Stimulated activated CD4-positive, alpha-beta T cell treated with anti-CD3 and anti-CD28 coated beads, Interleukin-4, amount 100 ng/mL, for 24 hours (primary cell): Measurements from ENCODE around the gene HRH1.
"Not testable (repeated sequence)": the region's sequence is repeated elsewhere in the genome, so short reads cannot be mapped to it uniquely, and the experiment has no call there.

ENCODE experiments used
- DNase-seq: peaks from one replicate; pipeline ENCODE4 v3.0.0-alpha.2; 2020

The HRH1 gene

DNA sequence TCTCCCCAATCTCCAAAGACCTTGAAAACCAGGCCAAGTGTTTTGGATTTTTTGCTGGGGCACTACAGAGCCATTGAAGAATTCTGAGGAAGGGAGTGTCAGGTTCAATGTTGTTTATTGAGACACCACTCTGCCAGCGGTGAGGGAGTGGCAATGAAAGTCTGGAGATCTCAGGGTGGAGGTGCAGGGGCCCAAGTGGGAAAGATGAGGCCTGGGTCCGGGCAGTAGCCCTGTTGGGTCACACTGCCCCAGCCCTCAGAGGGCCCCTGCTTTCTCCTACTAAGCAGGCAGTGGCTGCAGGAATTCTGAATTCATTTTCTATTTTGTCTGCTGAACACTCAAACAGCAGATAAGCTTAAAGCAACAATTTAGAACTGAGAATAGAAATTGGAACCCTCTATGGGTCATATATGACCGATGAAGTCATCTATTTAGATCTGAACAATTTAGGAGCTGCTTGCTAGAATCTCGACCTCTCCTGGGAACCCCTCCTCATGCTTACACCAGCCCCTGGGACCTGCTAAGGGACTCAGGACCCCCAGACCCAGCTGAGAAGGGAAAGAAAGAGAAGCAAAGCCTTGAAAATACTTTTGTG, 17.9 kb downstream of the HRH1 start:
- DNase-seq, result no peak

DNA sequence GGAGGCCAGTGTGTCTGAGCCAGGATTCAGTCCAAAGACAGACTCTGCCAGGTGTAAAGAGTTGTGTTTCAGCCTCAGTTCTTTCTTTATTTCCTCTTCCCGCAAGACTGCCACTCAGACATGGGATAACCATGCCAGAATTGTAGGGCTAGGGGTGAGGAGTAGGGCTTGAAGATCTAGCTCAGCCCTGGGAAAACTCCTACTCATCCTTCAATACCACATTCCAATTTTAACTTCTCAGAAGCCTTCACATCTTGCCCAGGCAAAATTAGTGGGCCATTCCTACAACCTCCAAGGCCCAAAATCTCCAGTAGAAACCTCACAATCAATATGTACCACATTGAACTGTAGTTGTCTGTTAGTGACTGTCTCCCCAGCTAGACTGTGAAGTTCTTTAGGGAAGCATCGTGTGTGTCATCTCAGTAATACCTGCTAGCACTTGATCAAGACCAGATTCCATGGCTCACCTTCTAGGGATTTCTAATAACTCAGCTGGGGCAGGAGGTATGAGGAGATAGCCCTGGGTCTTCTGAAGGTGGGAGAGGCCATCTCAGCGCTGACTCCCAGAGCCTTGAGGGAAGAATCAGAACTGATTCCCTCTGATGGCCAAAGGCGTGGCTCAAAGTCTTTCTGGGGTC, 19.7 kb downstream of the HRH1 start:
- DNase-seq, result no peak

DNA sequence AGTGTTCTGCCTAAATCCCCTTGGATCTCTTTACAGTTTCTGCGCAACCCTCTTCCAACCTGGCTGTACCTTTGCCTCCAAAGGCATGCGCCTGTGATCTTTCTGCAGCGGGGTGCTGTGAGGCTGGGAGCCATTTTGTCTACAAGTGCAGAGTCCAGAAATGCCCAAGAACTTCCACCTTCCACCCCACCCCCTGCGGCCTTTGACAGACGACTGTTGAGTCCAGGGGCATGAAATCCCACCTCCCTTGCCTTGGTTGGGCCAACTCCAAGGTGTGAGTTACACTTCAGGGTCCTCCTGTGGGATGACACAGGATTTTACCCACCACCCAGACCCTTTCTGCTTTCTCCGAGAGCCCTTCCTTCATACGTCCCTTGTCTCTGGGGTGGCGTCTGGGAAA, 24.1 kb downstream of the HRH1 start:
- DNase-seq, result no peak

DNA sequence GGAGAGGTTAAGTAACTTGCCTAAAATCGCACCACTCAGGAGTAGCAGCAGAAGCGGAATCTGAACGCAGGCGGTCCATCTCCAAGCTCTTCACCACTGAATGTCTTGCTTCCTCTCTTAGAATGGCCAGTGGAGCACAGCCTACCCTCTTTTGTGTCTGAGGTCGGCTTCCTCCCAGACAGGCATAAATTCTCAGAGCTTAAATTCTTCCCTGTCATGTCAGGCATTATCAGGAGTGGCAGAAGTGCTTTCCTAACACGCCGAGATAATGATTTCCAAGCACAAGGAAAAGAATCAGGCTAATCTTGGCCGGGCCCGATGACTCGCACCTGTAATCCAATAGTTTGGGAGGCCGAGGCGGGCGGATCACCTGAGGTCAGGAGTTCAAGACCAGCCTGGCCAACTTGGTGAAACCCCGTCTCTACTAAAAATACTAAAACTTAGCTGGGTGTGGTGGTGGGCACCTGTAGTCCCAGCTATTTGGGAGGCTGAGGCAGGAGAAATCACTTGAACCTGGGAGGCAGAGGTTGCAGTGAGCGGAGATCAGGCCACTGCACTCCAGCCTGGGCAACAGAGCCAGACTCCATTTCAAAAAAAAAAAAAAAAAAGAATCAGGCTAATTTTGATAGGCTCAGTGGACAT, 30.2 kb downstream of the HRH1 start:
- not testable (repeated sequence) for DNase-seq

DNA sequence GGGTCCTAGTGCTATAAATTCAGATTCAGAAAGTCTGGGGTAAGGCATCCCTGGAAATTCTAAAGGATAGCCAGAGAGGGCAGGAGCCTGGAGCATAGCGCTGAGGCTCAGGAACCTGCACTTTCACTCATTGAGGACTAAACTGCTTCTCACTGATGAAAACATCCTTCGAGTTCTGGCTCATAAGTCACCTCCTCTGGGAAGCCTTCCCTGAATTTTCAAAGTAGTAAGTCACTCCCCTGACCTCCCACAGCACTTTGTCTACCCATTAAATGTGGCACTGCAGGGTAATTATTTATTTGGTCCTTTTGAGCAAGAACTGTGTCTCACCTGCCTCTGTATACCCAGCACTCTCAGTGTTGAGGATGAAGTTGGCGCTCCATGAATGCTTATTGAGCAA, 30.9 kb downstream of the HRH1 start:
- DNase-seq, result no peak

DNA sequence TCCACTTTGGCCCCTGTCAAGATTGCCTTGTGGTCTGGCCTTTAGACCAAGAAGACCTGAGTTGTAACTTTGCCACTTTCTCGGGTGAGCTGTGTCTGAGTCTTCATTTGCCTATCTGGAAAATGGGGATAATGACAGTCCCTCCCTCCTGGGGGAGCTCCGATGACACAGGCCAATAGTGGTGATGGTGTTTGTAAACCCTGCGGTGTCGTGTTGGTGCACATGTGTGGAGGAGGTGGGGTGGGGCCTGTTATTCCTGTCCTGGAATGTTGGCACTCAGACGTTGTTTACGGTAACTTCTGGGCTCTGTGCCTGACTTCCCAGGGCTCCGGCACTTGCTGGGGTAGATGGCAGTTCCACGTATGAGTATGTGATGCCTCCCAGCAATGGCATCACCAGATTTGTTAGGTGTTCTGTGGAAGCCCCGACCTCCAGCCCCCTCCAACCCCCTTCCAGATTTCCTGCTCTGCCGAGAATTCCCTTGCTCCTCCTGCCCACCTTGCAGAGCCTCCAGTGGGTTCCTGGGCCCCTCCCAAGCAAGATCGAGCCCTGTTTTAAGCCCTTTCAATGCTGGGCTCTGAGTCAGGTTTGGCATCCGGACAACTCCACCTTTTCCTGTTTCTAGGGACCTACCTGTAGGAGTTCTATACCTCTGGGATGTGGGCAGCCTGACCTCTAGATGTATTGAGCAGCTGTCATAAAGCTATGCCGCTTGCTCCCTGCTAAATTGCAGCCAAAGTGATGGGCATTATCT, 31.4 kb downstream of the HRH1 start:
- DNase-seq, result no peak

DNA sequence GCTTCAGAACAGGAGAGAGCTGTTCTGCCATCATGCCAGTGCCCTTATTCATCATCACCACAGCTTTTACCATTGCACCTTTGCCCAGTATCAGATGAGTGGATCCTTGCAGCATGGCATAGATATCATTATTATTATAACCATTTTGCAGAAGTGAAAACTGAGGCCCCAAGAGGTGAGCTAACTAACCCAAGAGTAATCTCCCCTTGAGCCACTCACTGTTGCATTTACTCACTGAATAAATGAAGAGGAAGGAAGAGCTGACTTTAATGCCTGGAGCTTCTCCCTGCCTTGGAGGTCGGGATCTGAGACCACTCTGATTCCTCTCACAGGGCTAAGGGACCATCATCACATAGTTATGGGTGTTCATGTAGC, 32.0 kb downstream of the HRH1 start:
- DNase-seq, result no peak

GRCh38 chr3:11186771-11187191, 32.5 kb downstream of the HRH1 start:
- no peak for DNase-seq

- DNase-seq, result no peak
These were observed 33.4 kb downstream of the HRH1 start for GRCh38 chr3:11187681-11188080.

GRCh38 chr3:11188231-11188630, 33.9 kb downstream of the HRH1 start:
- no peak for DNase-seq

GRCh38 chr3:11195201-11195600, 40.9 kb downstream of the HRH1 start:
- DNase-seq, result no peak

DNA sequence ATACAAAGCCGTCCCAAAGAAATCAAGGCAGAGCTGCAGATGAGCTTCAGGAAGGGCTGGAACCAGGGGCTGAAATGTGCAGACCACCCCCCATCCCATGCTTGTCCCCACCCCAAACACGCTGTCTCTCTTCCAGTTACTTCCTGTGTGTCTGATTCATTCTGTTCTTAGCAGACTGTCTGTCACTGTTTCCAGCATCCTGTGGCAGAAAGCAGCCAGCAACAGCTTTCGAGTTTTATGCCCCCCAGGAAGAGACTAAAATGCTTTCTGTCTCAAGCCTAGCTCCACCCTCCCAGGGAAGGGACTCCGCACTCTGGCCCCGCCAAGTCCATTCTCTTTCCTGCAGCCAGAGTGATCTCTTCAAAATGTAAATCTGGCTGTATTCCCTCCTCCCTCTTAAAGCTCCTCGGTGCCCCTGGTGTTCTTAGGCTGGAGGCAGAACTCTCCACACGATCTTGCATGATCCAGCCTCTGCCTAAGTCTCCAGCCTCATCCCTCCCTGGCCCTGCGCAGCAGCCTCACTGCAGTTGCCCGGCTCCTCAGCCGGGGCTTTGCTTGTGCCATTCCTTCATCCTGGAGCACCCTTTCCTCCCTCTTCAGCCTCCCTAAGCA, 41.5 kb downstream of the HRH1 start:
- no peak for DNase-seq

GRCh38 chr3:11197484-11197883, 43.2 kb downstream of the HRH1 start:
- DNase-seq, result no peak

DNA sequence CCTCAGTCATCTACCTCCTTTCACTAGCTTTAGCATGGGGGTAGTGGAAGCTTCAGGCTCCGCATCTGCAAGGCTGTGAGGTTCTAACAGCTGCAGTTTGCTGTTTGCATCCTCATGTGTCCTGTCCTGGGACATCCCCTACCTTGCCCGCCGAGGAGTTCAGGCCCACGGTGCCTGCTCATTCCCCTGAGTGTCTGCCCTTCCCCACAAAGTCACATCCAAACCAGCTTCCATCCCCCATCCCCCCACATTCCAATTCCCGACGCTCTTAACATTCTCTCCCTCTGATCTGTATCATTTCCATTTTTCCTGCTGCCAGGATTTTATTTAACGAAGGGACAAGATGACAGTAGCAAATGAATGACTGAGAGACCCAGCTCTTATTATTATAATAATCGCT, 43.8 kb downstream of the HRH1 start:
- DNase-seq, result no peak

DNA sequence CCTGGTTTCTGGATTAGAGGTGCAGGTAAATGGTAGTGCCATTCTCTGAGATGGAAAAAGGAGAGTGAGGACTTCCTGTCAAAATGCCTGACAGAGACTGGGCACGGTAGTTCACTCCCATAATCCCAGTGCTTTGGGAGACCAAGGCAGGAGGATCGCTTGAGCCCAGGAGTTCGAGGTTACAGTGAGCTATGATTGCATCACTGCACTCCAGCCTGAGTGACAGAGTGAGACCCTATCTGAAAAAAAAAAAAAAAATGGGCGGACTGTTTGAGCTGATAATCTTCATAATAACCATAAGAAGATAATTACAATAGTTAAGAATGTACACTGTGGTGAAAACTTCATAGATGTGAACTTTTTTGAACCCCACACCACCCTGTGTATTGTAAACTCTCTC, 44.2 kb downstream of the HRH1 start:
- no peak for DNase-seq

DNA sequence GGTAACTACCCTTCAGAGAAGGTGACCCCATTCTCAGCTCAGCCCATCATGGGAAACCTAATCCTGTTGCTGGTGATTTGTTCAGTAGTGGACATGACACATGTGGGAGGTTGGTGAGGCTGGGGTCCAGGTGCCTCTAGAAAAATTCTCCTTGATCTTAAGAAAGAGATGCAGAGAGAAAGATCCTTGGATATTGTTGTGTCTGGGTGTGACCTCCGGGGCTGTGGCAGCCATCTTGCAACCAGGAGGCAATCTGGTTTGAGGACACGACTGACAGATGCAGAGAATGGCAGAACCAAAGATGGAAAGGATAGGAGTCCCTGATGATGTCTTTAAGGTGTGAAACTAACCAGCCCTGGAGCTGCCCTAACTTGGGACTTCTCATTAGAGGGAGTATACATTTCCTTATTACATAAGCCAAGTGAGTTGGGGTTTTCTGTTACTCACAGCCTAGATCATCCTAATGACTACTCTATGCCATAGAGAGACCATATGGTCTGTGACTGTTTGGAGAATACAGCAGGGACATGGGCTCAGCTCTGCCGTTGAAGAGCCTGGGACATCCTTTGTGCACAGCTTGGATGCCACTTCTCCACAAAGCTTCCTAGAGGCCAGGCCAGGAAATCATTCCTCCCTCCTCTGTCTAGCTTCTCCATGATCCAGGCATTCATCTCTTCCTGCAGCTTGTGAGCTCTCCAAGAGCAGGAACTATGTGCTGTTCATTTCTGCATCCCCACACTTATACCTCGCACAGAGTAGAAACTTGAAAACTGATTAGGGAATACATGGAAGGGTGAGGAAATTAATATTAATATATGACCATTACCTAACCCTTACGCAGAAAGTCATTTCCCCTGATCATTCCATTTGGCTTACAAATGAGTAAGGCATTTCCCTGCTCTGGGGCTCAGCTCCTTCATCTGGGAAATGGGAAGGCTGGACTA, 45.9 kb downstream of the HRH1 start:
- no peak for DNase-seq

GRCh38 chr3:11201251-11202019, 47.1 kb downstream of the HRH1 start:
- DNase-seq, result no peak

GRCh38 chr3:11203961-11204360, 49.7 kb downstream of the HRH1 start:
- no peak for DNase-seq

- no peak for DNase-seq
These were observed 50.5 kb downstream of the HRH1 start for GRCh38 chr3:11204697-11205348.

DNA sequence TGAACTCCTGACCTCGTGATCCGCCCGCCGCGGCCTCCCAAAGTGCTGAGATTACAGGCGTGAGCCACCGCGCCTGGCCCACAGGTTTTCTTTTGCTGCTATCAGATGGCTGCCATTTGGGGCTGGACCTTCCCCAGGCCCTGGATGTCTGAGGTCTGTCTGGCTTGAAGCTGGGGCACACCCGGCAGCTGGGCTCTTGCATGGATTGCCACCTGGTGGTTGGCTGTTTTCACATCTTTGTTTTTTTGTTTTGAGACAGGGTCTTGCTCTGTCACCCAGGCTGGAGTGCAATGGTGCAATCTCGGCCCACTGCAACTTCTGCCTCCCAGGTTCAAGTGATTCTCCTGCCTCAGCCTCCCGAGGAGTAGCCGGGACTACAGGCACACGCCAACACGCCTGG, 51.6 kb downstream of the HRH1 start:
- DNase-seq, result not testable (repeated sequence)

DNA sequence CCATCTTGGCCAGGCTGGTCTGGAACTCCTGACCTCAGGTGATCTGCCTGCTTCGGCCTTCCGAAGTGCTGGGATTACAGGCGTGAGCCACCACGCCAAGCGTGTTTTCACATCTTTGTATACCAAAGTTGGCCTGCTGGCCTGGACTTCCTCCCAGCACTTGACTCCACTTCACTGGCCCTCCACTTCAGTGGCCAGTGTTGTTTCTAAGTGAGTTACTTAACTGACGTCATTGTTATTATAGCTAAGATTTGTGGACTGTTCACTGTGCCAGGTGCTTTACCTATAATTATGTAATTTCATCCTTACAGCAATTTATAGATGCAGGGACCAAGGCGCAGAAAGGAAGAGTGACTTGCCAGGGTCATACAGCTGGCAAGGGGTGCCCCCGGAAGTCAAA, 52.0 kb downstream of the HRH1 start:
- no peak for DNase-seq
